ENCODE results near the gene INMT.

DNA sequence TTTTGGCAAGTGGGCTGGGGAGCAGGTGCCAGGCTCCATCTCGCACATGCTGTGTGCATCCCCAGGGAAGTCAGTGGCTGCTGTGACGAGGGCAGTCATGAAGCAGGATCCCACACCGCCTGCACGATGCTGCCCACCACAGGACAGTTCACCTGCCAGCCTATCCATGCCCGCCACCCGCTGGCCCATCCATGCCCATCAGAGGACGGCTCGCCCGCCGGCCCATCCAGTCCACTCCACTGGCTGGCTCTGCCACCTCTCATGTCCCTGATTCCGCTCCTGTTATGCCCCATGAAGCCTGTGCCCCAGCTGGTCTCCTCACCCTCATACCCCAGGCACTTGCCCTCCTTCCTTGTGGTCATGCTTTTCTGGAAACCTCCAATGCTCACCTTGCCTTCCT, 18.2 kb upstream of the INMT start:
- TF ChIP-seq CTBP1 (IDR thresholded peaks at IDR 0.05; ENCODE audit: borderline replicate concordance) (no peak), FOXA1 (IDR thresholded peaks at IDR 0.05) (no peak), FOXM1 (IDR thresholded peaks at IDR 0.05; ENCODE audit: borderline replicate concordance) (no peak), FOXK2 (IDR thresholded peaks at IDR 0.05) (no peak), ELF4 (IDR thresholded peaks at IDR 0.05) (no peak), BHLHE40 (IDR thresholded peaks at IDR 0.05; ENCODE audit: borderline replicate concordance) (no peak), ZNF384 (IDR thresholded peaks at IDR 0.05) (no peak), SP1 (IDR thresholded peaks at IDR 0.05) (no peak), LEF1 (IDR thresholded peaks at IDR 0.05; ENCODE audit: borderline replicate concordance) (no peak), ARNT (IDR thresholded peaks at IDR 0.05) (no peak)
- TF ChIP-seq, protein P1, sequence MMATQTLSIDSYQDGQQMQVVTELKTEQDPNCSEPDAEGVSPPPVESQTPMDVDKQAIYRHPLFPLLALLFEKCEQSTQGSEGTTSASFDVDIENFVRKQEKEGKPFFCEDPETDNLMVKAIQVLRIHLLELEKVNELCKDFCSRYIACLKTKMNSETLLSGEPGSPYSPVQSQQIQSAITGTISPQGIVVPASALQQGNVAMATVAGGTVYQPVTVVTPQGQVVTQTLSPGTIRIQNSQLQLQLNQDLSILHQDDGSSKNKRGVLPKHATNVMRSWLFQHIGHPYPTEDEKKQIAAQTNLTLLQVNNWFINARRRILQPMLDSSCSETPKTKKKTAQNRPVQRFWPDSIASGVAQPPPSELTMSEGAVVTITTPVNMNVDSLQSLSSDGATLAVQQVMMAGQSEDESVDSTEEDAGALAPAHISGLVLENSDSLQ (IDR thresholded peaks at IDR 0.05), result no peak
